ENCODE results near the gene LHFPL2.
"Not testable (repeated sequence)": the region's sequence is repeated elsewhere in the genome, so short reads cannot be mapped to it uniquely, and the experiment has no call there.

LHFPL2 gene

GRCh38 chr5:78640662-78641474, 7.7 kb downstream of the LHFPL2 start:
- no peak for DNase-seq (ENCODE audit: low spot score)

GRCh38 chr5:78639791-78640190, 8.8 kb downstream of the LHFPL2 start:
- DNase-seq (ENCODE audit: low spot score) = no peak

GRCh38 chr5:78638973-78639669, 9.5 kb downstream of the LHFPL2 start:
- DNase-seq (ENCODE audit: low spot score) = no peak

- peak; percentile 80 for DNase-seq (ENCODE audit: low spot score)
These were observed 10.1 kb downstream of the LHFPL2 start for GRCh38 chr5:78638423-78638822.

GRCh38 chr5:78637468-78637867, 11.1 kb downstream of the LHFPL2 start:
- no peak for DNase-seq (ENCODE audit: low spot score)

- no peak for DNase-seq (ENCODE audit: low spot score)
These were observed 11.9 kb downstream of the LHFPL2 start for GRCh38 chr5:78636682-78637081.

- no peak for DNase-seq (ENCODE audit: low spot score)
These were observed 13.9 kb downstream of the LHFPL2 start for GRCh38 chr5:78634634-78635033.

- no peak for DNase-seq (ENCODE audit: low spot score)
These were observed 14.3 kb downstream of the LHFPL2 start for GRCh38 chr5:78634229-78634628.

- no peak for DNase-seq (ENCODE audit: low spot score)
These were observed 14.9 kb downstream of the LHFPL2 start for GRCh38 chr5:78633700-78634099.

GRCh38 chr5:78632467-78632866, 16.1 kb downstream of the LHFPL2 start:
- no peak for DNase-seq (ENCODE audit: low spot score)

- DNase-seq (ENCODE audit: low spot score) = no peak
These were observed 16.6 kb downstream of the LHFPL2 start for GRCh38 chr5:78631931-78632330.

- DNase-seq (ENCODE audit: low spot score) = no peak
These were observed 18.5 kb downstream of the LHFPL2 start for GRCh38 chr5:78630047-78630446.

GRCh38 chr5:78629624-78630023, 18.9 kb downstream of the LHFPL2 start:
- DNase-seq (ENCODE audit: low spot score) = no peak

- no peak for DNase-seq (ENCODE audit: low spot score)
These were observed 20.1 kb downstream of the LHFPL2 start for GRCh38 chr5:78628270-78628992.

GRCh38 chr5:78627766-78628165, 20.8 kb downstream of the LHFPL2 start:
- no peak for DNase-seq (ENCODE audit: low spot score)

- DNase-seq (ENCODE audit: low spot score) = no peak
These were observed 21.4 kb downstream of the LHFPL2 start for GRCh38 chr5:78627175-78627574.

GRCh38 chr5:78626009-78626571, 22.5 kb downstream of the LHFPL2 start:
- DNase-seq (ENCODE audit: low spot score) = no peak

GRCh38 chr5:78624992-78625391, 23.6 kb downstream of the LHFPL2 start:
- DNase-seq (ENCODE audit: low spot score) = no peak

GRCh38 chr5:78624011-78624541, 24.5 kb downstream of the LHFPL2 start:
- DNase-seq (ENCODE audit: low spot score) = no peak

- DNase-seq (ENCODE audit: low spot score) = no peak
These were observed 26.1 kb downstream of the LHFPL2 start for GRCh38 chr5:78622302-78622971.

GRCh38 chr5:78621291-78621738, 27.3 kb downstream of the LHFPL2 start:
- no peak for DNase-seq (ENCODE audit: low spot score)

- not testable (repeated sequence) for DNase-seq (ENCODE audit: low spot score)
These were observed 28.5 kb downstream of the LHFPL2 start for GRCh38 chr5:78620119-78620518.
